Testis (tissue), 3 donors: ENCODE data around the gene GMPPB. TPM values are rescaled to one million over a fixed set of nuclear protein-coding genes. Genes with fewer than 3 reads are reported as not detected.

Experiments used
- DNase-seq: peaks from one replicate; pipeline ENCODE4 v3.0.0-alpha.2; 2019
- H3K27ac ChIP-seq, 2 donors: fragments of 200-600 bp; sonication (generic); one replicate each; pipeline ENCODE4 v1.5.1; 2019
- H3K27me3 ChIP-seq: fragments of 200-600 bp; sonication (generic); one replicate; pipeline ENCODE4 v1.5.1; 2019
- H3K36me3 ChIP-seq: fragments of 200-600 bp; sonication (generic); one replicate; pipeline ENCODE4 v1.5.1; 2017; ENCODE audit warnings: low read depth; ENCODE audit errors: missing control alignments
- H3K4me1 ChIP-seq: fragments of 200-600 bp; sonication (generic); one replicate; pipeline ENCODE4 v1.5.1; 2019
- H3K4me3 ChIP-seq, 2 donors: fragments of 200-600 bp; sonication (generic); one replicate each; pipeline ENCODE4 v1.5.1; 2017 to 2019
- H3K9me3 ChIP-seq: fragments of 200-600 bp; sonication (generic); one replicate; pipeline ENCODE4 v1.5.1; 2017
- POLR2A ChIP-seq: fragments of 450-650 bp; IDR thresholded peaks from one replicate; pipeline ENCODE4 v1.6.1; 2017; ENCODE audit warnings: antibody characterized with exemption, mild to moderate bottlenecking, moderate library complexity
- WGBS, 2 donors: methylation state at CpG; one replicate each; pipeline ENCODE4 v1.1.5; 2018; 5-methylcytosine and 5-hydroxymethylcytosine counted together
- intact Hi-C: fragments of 100-400 bp; cut with DNase I; formaldehyde crosslinking; loops from one replicate; pipeline ENCODE4 v1.15.1; 2023; ENCODE audit warnings: low total_unique reads
- polyA plus RNA-seq: library from polyadenylated mRNA; stranded (reverse); fragments of 350-450 nt; fragmentation: Illumina TruSeq; extraction: RNeasy Lipid Tissue Mini Kit (QIAGEN cat#74804); gene quantifications from one replicate; pipeline ENCODE4 v1.2.3, GENCODE V29; 2014; ENCODE audit warnings: low read depth, low replicate concordance; ENCODE audit not compliant: insufficient read depth
- total RNA-seq, 2 donors: library from RNA; depleted of rRNA; stranded (reverse); fragments of >200 nt; gene quantifications; one replicate each; pipeline ENCODE4 v1.2.3, GENCODE V29; 2016
- TF ChIP-seq, protein P1 (sequence below), 3 experiments: fragments of 450-650 bp in 2 of 3; fragments of 200-600 bp in 1 of 3; sonication (generic) in 1 of 3; IDR thresholded peaks; one replicate each; pipeline ENCODE4 v1.5.1; 2016 to 2019; ENCODE audit warnings: antibody characterized with exemption in 3 of 3, mild to moderate bottlenecking in 2 of 3, moderate library complexity in 1 of 3

GMPPB gene
- total and polyA plus RNA-seq, 3 donors from 2014 or later: 15.7 to 23.4 (median 16.8) TPM

DNA sequence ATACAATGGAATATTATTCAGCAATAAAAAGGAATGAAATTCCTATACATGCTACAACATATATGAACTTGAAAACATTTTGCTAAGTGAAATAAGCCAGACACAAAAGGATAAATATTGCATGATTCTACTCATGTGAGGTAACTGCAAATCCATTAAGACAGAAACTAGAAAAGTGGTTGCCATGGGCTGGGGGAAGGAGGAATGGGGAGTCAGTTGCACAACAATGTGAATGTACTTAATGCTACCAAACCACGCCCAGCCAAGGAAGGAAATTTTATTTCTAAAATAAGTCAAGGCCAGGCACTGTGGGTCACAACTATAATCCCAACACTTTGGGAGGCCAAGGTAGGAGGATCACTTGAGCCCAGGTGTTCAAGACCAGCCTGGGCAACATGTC is 9.8 kb upstream of the GMPPB start:
- no peaks in the 10 kb centered on the region for H3K27me3 ChIP-seq
- no peak overlapping the region for H3K27ac ChIP-seq
- 77 to 87% methylated on average over 1 of the region's 1 CpG for WGBS, 2 donors
- peak; percentile 5 for DNase-seq
- H3K4me1 ChIP-seq: no peaks in the 10 kb centered on the region
- H3K9me3 ChIP-seq: no peaks in the 10 kb centered on the region
- H3K36me3 ChIP-seq: no peaks in the 10 kb centered on the region
- TF ChIP-seq, protein P1, sequence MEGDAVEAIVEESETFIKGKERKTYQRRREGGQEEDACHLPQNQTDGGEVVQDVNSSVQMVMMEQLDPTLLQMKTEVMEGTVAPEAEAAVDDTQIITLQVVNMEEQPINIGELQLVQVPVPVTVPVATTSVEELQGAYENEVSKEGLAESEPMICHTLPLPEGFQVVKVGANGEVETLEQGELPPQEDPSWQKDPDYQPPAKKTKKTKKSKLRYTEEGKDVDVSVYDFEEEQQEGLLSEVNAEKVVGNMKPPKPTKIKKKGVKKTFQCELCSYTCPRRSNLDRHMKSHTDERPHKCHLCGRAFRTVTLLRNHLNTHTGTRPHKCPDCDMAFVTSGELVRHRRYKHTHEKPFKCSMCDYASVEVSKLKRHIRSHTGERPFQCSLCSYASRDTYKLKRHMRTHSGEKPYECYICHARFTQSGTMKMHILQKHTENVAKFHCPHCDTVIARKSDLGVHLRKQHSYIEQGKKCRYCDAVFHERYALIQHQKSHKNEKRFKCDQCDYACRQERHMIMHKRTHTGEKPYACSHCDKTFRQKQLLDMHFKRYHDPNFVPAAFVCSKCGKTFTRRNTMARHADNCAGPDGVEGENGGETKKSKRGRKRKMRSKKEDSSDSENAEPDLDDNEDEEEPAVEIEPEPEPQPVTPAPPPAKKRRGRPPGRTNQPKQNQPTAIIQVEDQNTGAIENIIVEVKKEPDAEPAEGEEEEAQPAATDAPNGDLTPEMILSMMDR (IDR thresholded peaks at IDR 0.05): no peak
- no peak for TF ChIP-seq POLR2A
- no peak overlapping the region for H3K4me3 ChIP-seq
- intact Hi-C loops: no loop called here

GRCh38 chr3:49732597-49732996 is 8.8 kb upstream of the GMPPB start:
- TF ChIP-seq, protein P1 (IDR thresholded peaks at IDR 0.05): no peak
- TF ChIP-seq POLR2A: no peak
- no peak overlapping the region for H3K27ac ChIP-seq
- no peaks in the 10 kb centered on the region for H3K27me3 ChIP-seq
- H3K4me1 ChIP-seq: no peaks in the 10 kb centered on the region
- H3K4me3 ChIP-seq: no peak overlapping the region
- H3K36me3 ChIP-seq: no peaks in the 10 kb centered on the region
- intact Hi-C loops: no loop called here
- no peak for DNase-seq
- H3K9me3 ChIP-seq: no peaks in the 10 kb centered on the region
- WGBS, 2 donors: 86 to 90% methylated on average over 10 to 11 of the region's 11 CpGs

DNA sequence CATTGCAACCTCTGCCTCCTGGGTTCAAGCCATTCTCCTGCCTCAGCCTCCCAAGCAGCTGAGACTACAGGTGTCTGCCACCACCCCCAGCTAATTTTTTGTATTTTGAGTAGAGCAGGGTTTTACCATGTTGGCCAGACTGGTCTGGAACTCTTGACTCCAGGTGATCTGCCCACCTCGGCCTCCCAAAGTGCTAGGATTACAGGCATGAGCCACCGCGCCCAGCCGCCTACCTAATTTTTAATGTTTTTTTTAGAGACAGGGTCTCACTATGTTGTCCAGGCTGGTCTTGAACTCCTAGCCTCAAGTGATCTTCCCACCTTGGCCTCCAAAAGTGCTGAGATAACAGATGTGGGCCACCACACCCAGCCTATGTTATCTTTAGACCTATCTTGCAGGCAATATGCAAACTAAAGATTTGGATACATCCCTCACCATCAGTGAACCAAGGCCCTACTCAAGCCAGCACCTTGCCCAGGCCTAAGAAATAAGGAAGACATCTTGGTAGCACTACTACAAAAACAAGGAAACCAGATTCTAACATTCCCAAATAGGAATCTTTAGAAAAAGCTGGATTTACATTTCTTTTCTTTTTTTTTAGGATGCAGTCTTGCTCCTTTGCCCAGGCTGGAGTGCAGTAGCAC is 6.3 kb upstream of the GMPPB start:
- TF ChIP-seq, protein P1 (IDR thresholded peaks at IDR 0.05): no peak
- TF ChIP-seq POLR2A: no peak
- Histone ChIP-seq H3K27ac (no peak overlapping the region), H3K4me3 (no peak overlapping the region), H3K36me3 (no peaks in the 10 kb centered on the region), H3K9me3 (no peaks in the 10 kb centered on the region), H3K4me1 (no peaks in the 10 kb centered on the region), H3K27me3 (no peaks in the 10 kb centered on the region)
- WGBS, 2 donors: 94 to 98% methylated on average over 4 of the region's 4 CpGs
- intact Hi-C loops: no loop called here
- peak; percentile 5 for DNase-seq

- H3K36me3 ChIP-seq: no peaks in the 10 kb centered on the region
- intact Hi-C loops: no loop called here
- no peak for DNase-seq
Observed at GRCh38 chr3:49727924-49728361, 4.2 kb upstream of the GMPPB start.

More at GRCh38 chr3:49727924-49728361, 4.2 kb upstream of the GMPPB start:
- TF ChIP-seq POLR2A: no peak
- TF ChIP-seq, protein P1 (IDR thresholded peaks at IDR 0.05): no peak
- Histone ChIP-seq H3K4me3 (no peak overlapping the region), H3K27me3 (no peaks in the 10 kb centered on the region), H3K9me3 (no peaks in the 10 kb centered on the region), H3K4me1 (peaks cover 10% of the 10 kb centered on the region), H3K27ac (no peak overlapping the region)
- WGBS, 2 donors: 91% methylated on average over 5 to 15 of the region's 15 CpGs
